GM21526 (cell line): Measurements from ENCODE around the gene NAALADL1.
A peak's percentile ranks its signal among the peaks of the same experiment; 100 is the strongest.

Experiments used
- ATAC-seq: cut with Tn5 transposase; IDR thresholded peaks from one replicate; pipeline ENCODE4 v1.9.1; 2021; ENCODE audit warnings: moderate library complexity; ENCODE audit not compliant: unreplicated experiment, low FRiP score

The NAALADL1 gene

DNA sequence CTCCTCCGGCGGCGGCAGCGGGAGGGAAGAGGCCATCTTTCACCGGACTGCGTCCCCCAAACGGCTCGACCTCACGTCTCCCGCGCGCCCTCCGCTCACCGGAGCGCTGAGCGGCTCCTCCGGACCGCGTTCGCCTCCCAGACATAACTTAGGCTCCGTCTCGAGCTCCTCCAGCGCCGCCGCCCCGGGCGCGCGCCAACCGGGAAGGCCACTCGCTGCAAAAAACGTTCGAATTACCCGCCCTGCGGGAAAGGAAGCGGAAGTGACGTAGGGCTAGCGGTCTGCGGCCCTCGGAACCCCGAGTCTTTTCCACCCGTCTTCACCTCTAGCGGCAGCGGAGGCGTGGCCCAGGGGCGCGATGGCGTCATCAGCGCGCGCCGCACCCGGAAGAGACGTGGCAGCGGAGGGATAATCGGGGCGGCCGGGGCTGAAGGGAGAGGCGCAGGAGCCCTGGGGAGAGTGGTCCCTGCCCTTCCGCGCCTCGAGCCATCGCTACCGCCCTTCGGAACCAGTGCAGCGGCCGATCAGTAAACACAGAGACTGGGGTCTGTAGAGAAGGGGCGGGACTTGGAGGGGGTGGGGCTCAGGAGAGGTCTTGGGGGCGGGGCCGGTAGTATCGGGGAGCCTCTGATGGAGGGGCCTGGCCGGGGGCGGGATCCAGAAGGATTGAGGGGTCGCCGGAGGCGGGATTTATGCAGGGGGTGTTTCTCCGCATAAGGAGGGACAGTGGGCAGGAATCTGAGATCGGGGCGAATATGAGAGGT is 25.7 kb upstream of the NAALADL1 start, which contains the start of the genes CDCA5 and ZFPL1:
CDCA5 (minus strand) TSS at position 207 of the 764 bp plus-strand sequence; CDS start at position 145, 62 bp downstream.
ZFPL1 (plus strand) TSS at position 389 of the 764 bp plus-strand sequence. CDS start 477 bp downstream, outside the sequence.
- ATAC-seq = peak; percentile 68

DNA sequence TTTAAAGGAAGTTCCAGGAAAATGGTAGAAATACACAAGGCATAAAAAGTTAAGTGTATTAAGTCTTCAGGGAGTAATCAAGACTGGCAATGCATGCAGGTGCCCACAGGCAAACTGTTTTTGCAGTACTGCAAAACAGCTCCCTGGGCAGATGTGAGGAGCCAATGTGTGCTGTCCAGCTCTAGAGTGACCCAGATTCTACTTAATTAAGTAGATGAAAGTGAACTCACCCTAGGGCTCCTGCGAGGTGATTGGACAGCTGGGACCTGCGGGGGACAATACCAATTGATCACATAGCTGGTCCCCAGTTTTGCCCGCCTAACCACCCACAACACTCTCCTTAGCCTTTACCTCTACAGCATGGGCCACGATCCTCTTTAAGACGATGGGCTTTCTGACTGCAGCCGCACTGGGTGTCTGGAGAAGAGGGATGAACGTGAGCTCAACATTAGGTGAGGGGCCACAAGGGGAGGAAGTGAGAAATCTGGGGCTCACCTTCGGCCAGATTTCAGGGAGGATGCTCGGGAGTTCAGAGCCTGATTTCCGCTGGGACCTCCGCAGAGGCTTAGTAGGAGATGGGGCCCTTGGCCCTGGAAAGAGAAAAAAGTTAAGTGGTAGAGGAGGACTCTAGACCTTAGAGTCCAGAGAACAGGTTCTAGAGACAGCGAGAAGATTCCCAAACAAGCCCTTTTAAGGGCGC is 24.9 kb upstream of the NAALADL1 start:
- peak; percentile 16 for ATAC-seq

DNA sequence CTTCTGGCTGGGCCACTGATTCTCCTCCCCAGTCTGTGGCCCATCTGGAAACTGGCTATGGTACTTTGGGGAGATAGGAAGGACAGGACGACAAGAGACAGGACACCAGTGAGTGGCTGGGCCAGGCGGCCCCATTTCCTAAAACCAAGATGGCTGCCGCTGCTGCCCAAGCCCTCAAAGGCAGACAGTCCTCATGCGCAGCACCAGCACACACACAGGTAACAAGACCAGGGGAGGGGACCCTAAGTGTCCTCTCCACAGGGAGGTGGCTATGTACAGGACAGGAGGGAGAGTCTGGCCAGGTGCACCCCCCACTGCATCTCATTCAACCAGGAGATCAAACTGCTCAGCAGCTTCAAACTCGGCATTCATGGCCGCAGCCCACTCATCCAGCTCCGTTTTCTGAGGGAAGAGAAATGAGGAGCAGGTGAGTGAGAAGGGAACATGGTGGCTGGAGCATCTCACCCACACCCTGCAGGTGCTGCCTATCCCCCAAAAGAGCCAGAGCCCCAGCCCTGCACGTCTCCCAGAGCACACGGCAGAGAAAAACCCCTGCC is 20.5 kb upstream of the NAALADL1 start:
- no peak for ATAC-seq

DNA sequence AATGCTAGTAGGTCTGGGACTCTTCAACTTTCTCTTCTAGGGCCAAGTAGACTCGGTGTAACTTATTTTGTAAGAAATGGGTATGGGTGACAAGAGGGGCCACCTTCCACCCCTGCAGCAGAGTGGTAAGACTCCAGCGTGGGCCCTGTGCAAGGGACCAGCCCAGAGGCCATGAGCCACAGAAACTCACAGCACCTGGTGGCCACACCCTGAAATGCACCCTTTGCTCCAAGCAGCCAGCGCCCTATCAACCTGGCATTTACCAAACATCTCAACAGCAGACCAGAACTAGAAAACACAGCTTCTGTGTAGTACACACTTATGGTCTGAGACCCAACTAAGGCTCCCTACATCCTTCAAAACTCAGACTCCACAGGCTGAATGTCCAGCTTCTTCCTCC is 19.8 kb upstream of the NAALADL1 start:
- no peak for ATAC-seq

DNA sequence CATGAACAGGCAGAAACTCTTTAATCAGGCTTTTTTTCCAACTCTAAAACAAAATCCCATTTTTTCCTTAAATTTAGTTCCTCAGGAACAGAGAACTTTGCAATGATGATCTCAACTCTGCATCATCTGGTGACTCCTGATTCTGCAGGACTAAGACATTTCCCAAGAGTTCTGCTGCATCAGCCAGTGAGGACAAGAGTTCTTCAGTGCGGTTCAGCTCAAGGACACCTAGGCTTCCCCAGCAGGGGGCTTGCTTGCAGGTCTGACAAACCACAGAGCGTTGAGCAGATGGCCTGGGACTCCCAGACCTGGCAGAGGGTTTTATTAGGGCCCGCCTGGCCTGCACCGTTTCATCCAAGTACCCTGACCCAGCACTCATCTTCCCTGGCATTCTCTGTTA is 19.1 kb upstream of the NAALADL1 start:
- no peak for ATAC-seq

DNA sequence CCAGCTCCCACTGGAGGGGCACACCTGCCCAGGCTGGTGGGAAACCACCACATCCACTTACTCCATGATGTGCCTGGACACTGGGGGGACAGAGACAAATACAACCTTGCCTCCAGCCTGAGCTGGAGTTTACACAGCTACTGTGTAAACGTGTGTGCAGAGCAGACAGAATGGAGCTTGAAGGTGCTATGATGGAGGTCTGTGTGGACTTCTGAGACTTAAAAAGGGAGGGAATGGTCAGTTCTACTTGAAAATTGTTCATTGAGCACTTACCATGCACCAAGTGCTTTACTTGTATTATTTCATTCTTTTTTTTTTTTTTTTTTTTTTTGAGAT is 14.2 kb upstream of the NAALADL1 start:
- ATAC-seq = no peak

DNA sequence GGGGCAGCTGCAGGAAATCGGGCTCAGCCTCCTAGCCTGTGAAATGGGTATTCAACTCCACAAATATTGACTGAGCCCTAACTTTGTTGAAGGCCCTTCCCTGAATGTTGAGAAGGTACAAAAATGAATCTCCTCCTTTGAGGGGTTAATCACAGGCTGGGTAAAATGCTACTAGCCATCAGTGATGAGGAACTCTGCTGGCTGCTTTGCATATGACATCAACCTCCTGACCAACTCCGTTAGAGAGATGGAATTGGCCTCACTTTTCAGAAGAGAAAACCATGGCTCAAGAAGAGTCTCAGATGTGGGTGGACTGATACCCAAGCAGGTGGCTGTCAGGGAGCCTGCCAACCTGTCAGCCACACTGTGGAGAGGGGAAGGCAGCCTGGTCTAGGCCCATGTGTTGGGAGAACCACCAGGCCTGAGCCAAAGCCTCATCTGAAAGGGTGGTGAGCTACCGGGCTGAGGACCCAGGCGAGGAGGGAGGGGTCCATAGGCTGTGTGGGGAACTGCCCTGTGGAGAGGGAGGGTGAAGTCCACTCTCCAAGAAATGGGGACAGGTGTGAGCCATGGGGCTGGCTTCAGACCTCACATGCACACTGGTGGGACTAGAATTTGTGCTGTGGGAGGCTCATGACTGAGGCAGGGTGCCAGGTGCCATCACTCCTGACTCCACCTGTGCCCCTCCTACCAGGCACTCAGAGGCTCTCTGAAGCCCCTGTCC is 13.7 kb upstream of the NAALADL1 start:
- no peak for ATAC-seq

DNA sequence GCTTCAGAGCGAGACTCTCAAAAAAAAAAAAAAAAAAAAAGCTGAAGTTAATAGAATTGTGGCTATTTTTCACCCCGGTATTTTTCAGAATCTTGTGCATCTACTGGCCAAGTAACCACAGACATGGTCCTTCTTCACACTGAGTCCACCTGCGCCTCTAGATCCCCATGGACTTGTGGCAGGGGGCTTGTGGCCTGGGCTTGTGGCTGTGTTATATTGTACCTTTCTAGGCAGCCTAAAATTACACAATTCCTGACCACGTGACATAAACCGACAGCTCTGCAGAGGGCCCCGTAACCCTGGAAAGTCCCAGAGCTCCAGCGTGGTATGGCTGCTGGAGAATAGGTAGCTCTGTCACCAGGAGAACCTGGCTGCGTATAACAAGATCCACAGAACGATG is 10.9 kb upstream of the NAALADL1 start:
- no peak for ATAC-seq

DNA sequence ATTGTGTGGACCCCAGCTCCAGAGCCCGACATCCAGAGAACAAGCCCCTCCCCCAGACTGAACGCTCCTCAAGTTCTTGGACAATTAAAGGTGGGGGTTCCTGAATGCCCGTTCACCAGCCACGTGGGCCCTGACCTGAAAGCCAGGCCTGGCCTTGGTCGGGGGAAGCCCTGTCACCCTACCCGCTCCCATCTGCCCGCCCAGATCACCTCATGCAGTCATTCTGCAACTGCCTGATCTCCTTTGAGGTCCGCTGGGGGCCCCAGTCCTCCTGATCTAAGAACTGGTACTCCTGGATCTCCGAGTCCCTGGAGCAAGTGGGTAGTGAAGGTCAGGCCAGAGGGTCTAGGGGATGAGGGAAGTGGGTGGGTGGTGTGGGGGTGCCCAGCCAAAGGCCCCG is 9.1 kb upstream of the NAALADL1 start:
- no peak for ATAC-seq

DNA sequence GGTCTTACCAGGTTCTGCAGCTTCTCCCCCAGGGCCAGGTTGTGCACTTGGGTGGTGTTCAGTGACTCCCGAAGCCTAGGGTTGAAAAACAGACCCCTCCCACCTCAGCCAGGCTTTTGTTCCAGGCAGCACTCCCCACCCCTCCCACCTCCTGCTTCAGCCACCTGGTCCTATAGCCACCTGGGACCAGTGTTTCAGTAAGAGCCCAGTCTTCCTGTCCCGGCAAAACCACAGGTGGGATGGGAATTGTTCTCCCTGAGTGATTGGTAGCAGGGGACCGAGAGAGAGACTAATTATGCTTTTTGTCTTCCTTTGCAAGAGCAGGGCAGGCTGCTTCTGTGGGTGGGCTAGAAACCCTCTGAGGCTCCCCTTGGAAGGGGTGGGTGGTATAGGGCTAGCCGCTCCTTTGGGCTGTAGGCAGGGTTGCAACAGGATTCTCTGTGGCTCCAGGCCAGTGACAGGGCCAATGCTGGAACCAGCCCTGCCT is 8.5 kb upstream of the NAALADL1 start:
- no peak for ATAC-seq

DNA sequence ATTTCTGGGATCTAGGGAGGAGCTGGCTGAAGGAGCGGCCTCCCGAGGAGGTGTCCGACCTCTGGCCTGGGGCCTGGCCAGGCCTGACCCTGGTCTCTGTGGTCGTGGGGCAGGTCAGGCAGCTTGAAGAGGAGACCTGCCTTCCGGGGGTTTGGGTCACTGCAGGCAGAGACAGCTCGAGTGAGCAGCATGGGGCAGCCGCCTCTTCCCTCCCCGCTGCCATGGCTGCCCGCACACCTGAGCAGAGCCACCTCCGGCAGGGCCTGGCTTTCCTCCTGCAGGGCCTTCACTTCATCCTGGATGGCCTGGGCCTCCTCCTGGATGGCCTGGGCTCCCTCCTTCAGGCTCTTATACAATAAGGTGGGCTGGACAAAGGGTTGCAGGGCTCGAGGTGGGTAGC is 8.0 kb upstream of the NAALADL1 start:
- ATAC-seq = no peak

DNA sequence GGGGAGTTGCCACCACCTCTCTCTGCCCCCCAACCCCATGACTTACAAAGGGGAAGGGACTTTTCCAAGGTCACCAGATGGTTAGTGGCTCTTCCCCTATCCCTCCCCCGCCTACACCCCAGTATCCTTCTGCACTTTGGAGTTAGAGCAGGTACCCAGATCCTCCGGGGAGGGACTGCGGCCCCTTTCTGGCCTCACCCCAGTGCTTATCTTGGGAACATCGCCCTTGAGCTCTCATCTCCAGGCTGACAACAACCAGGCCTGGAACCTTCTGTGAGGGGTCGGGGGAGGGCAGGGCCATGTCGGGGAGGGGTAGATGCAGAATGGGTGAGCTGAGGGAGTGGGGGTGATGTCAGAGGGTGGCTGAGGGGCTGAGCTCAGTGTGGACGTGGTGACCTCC is 7.5 kb upstream of the NAALADL1 start:
- no peak for ATAC-seq

DNA sequence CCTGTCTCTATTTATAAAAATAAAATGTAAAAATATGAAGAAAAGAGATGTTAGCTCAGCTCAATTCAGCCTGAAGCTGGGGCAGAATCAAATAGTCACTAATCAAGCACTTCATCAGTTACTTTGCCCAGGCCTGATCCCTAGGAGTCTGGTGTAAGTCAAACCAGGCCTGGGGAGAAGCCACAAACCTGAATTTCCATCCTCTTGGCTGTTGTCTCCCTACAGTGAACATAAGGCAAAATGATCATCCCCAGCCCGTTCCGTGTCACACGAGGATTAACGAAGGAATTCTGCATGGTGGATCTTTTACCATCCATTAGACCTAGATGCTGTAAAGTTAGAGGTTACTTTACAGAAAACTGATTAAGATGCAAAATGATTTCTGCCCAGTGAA is 6.5 kb upstream of the NAALADL1 start:
- ATAC-seq = no peak

DNA sequence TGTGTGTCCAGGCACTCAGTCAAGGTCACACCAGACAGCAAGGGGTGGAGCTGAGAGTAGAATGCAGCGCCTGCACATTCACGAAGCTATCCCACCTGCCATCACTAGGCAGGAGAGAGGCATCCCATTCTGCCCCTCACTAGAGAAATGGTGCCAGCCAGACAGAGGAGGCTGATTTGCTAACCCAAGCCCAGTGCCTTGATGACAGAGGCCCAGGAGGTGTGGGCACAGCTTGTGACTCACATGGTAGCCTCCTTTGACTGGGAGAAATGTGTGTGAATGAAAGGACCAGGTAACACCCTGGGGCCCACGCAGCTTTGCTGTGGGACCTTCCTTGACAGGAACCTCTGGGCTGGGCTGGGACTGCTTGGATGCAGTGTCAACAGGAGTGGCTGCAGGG is 5.2 kb upstream of the NAALADL1 start:
- no peak for ATAC-seq

DNA sequence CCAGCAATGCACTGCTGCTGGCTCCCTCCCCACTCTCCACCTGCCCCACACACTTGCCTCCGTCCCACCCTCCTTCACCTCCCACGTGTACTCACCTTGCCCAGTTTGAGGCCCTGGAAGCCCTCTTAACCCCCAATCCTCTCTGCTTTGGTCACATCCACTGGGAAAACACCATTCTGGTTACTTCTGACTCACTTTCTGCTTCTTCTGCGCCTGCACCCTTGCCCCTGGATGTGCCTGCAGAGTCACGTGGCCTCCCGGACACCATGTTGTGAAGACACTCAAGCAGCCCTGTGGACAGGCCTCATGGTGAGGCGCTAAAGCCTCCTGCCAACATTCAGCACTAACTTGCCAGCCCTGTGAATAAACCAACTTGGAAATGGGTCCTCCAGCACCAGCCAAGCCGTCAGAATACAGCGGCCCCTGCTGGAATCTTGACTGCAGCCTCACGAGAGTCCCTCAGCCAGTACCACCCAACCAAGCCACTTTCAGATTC is 2.6 kb upstream of the NAALADL1 start:
- ATAC-seq = no peak

DNA sequence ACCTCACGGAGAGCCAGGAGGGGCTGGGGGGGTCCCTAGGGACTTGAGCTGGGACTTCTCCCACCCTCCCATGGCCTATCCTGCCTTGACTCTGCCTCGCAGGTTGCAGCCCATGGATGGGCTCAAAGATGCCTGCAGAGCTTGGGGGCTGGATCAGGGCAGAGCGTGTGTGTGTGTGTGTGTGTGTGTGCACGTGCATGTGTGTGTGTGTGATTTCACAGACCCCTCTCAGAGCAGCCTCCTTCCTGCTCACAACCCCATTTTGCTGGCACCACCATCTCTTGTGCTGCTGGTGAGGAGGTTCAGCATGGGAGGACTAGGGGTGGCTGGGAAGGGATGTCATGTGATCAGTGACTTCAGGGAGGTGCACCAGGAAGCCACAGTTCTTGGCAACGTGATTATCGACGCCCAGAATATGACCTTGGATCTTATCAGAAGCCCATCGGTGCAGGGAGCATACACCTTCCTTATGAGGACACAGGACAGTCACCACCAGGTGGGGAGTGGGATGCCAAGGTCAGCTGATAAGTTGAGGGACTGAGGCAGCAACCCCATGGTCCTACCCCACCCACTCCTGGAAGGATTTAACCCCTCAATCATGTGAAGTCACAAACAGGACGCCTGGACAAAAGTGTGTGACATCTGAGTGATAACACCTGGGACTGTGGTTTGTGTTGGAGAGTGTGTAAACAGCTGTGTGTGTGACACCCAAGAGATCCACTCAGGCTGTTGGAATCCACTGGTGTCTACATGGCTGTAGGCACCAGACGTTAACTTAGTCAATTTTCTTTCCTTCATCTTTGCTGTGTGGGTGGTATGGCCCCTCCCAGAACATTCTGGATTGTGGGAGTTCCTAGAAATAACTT is 1.8 kb upstream of the NAALADL1 start:
- ATAC-seq = no peak

DNA sequence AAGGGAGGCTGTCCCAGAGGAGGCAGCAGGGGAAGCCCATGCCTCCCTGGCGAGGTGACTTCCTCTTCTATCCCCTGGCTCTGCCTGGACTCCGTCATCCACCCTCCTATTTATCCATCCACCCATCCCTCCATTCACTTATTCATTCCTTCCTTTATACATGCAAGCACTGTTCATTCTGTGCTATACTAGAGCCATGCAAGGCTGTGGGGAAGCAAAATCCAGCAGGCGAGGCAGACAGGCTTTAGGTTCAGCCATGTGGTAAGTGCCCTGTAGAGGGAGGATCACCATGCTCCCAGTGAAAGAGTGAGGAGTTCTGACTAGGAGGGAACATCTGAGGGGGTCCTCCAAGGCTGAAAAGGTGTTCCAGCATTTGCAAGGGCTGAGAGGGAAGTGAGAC is 1.2 kb upstream of the NAALADL1 start:
- ATAC-seq = no peak

DNA sequence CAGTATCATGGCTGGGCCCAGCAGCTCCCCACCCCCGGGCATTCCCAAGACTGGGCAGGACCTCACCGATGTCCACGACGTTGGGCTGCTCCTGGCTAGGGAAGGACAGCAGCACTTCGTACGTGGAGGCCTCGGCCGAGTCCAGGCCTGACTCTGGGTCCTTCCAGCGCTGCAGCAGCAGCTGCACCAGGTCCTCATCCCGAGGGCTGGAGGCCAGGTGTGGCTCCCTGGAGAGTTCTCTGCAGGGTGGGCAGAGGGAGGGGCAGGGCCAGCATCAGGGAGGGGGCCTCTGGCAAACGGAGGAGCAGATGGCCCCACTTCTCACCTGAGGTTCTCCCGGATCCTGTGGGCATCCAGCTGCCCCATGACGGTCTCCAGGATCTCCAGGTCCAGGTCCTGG is 341 bp downstream of the NAALADL1 start:
- no peak for ATAC-seq

DNA sequence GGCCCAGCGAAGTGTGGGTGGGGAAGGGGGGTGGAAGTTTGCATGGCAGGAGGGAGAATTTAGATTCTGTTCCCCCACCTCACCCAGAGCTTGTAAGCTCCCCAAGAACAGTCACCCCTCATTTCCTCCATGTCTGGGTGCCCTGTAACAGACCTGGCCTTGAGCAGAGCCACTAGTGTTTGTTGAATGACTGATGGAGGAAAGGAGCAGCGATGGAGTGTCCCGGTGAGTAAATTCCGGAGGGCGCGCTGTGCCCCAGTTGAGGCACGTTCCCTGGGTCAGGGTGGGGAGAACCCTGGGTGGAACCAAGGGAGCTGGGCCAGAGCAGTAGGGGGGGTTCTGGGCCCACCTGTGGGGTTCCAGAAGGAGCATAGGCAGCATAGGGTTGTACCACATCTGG is 827 bp downstream of the NAALADL1 start:
- ATAC-seq = no peak

DNA sequence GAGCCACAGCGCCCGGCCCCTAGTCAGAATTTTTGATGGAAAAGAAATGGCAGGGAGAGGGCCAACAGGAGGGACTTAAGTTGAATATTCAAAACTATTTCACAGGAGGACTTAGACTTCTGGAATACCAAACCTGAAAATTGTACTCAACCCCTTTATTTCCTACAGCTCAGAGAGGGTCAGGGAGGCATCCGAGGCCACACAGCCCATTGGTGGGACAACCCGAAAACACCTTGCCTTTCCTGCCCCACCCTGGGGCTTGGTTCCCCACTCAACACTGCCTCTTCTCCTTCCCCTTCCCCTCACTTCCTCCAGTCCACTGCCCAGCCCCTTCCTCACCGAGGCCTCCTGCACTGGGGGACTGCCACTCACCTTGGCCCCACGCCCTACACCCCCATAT is 1.4 kb downstream of the NAALADL1 start:
- ATAC-seq = no peak
